SK-N-SH treated with all-trans-retinoic acid at 6 μM for 48 hours (cell line): ENCODE data around the gene CLDN18.

ENCODE experiments used
- PPARA ChIP-seq: fragments of 250-450 bp; sonication (Bioruptor Pico); IDR thresholded peaks from 2 replicates; pipeline ENCODE4 v1.5.0; 2020; ENCODE audit warnings: mild to moderate bottlenecking, borderline replicate concordance
- RARB ChIP-seq: fragments of 250-450 bp; sonication (Bioruptor Pico); IDR thresholded peaks from 2 replicates; pipeline ENCODE4 v1.8.0; 2021; ENCODE audit warnings: mild to moderate bottlenecking, moderate library complexity
- TOX ChIP-seq: fragments of 250-450 bp; sonication (Bioruptor Pico); IDR thresholded peaks from 2 replicates; pipeline ENCODE4 v1.8.0; 2021; ENCODE audit warnings: mild to moderate bottlenecking, moderate library complexity, borderline replicate concordance
- ZFP3 ChIP-seq: fragments of 250-450 bp; sonication (Bioruptor Pico); IDR thresholded peaks from 2 replicates; pipeline ENCODE4 v1.5.0; 2020; ENCODE audit warnings: mild to moderate bottlenecking, moderate library complexity
- ZFP30 ChIP-seq: fragments of 450-650 bp; formaldehyde crosslinking; IDR thresholded peaks from 2 replicates; pipeline ENCODE4 v1.5.0; 2022; ENCODE audit warnings: mild to moderate bottlenecking, moderate library complexity
- ZNF565 ChIP-seq: fragments of 450-650 bp; formaldehyde crosslinking; conservative IDR thresholded peaks from 2 replicates; pipeline ENCODE4 v1.5.0; 2020; ENCODE audit warnings: low read depth, mild to moderate bottlenecking, moderate library complexity
- ZNF70 ChIP-seq: fragments of 450-650 bp; formaldehyde crosslinking; IDR thresholded peaks from 2 replicates; pipeline ENCODE4 v1.5.0; 2020; ENCODE audit warnings: mild to moderate bottlenecking, moderate library complexity
- TF ChIP-seq, protein P1 (sequence below): fragments of 250-450 bp; sonication (Bioruptor Pico); IDR thresholded peaks from 2 replicates; pipeline ENCODE4 v1.8.0; 2021; ENCODE audit warnings: low read depth, mild to moderate bottlenecking, moderate library complexity, borderline replicate concordance
- TF ChIP-seq, protein P2 (sequence below): fragments of 250-450 bp; sonication (Bioruptor Pico); IDR thresholded peaks from 2 replicates; pipeline ENCODE4 v1.8.0; 2020; ENCODE audit warnings: mild to moderate bottlenecking, moderate library complexity, borderline replicate concordance
- TF ChIP-seq, protein P3 (sequence below): fragments of 250-450 bp; sonication (Bioruptor Pico); IDR thresholded peaks from 2 replicates; pipeline ENCODE4 v1.5.1; 2020; ENCODE audit warnings: low read depth, mild to moderate bottlenecking, moderate library complexity

DNA sequence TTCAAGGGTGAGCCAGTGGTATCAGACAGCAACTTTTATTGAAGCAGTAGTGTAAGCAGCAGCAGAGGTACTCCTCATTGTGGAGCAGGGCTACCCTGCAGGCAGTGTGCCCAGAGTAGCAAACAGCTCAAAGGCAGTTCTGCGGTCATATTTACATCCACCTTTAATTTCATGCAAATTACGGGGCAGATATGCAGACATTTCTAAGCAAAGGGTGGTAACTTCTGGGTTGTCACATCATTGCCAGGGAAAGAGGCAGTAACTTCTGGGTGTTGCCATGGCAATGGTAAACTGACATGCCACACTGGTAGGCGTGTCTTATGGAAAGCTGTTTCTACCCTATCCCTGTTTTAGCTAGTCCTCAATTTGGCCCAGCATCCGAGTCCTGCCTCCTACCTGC is 46.5 kb upstream of the CLDN18 start:
- no peak for TF ChIP-seq RARB (CRISPR knock-in tag)
- TF ChIP-seq PPARA = no peak
- TF ChIP-seq, protein P1, sequence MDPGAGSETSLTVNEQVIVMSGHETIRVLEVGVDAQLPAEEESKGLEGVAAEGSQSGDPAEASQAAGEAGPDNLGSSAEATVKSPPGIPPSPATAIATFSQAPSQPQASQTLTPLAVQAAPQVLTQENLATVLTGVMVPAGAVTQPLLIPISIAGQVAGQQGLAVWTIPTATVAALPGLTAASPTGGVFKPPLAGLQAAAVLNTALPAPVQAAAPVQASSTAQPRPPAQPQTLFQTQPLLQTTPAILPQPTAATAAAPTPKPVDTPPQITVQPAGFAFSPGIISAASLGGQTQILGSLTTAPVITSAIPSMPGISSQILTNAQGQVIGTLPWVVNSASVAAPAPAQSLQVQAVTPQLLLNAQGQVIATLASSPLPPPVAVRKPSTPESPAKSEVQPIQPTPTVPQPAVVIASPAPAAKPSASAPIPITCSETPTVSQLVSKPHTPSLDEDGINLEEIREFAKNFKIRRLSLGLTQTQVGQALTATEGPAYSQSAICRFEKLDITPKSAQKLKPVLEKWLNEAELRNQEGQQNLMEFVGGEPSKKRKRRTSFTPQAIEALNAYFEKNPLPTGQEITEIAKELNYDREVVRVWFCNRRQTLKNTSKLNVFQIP (CRISPR knock-in tag) = no peak
- no peak for TF ChIP-seq ZNF70 (CRISPR knock-in tag)
- TF ChIP-seq, protein P2, sequence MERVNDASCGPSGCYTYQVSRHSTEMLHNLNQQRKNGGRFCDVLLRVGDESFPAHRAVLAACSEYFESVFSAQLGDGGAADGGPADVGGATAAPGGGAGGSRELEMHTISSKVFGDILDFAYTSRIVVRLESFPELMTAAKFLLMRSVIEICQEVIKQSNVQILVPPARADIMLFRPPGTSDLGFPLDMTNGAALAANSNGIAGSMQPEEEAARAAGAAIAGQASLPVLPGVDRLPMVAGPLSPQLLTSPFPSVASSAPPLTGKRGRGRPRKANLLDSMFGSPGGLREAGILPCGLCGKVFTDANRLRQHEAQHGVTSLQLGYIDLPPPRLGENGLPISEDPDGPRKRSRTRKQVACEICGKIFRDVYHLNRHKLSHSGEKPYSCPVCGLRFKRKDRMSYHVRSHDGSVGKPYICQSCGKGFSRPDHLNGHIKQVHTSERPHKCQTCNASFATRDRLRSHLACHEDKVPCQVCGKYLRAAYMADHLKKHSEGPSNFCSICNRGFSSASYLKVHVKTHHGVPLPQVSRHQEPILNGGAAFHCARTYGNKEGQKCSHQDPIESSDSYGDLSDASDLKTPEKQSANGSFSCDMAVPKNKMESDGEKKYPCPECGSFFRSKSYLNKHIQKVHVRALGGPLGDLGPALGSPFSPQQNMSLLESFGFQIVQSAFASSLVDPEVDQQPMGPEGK (CRISPR knock-in tag) = no peak
- no peak for TF ChIP-seq ZFP30 (CRISPR knock-in tag)
- TF ChIP-seq TOX = no peak
- TF ChIP-seq ZFP3 (CRISPR knock-in tag) = no peak
- no peak for TF ChIP-seq ZNF565 (CRISPR knock-in tag)
- TF ChIP-seq, protein P3, sequence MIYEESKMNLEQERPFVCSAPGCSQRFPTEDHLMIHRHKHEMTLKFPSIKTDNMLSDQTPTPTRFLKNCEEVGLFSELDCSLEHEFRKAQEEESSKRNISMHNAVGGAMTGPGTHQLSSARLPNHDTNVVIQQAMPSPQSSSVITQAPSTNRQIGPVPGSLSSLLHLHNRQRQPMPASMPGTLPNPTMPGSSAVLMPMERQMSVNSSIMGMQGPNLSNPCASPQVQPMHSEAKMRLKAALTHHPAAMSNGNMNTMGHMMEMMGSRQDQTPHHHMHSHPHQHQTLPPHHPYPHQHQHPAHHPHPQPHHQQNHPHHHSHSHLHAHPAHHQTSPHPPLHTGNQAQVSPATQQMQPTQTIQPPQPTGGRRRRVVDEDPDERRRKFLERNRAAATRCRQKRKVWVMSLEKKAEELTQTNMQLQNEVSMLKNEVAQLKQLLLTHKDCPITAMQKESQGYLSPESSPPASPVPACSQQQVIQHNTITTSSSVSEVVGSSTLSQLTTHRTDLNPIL (CRISPR knock-in tag) = no peak
